ENCODE results near the gene APPBP2. TPM values are rescaled to one million over a fixed set of nuclear protein-coding genes. Genes with fewer than 3 reads are reported as not detected.

The APPBP2 gene
- total and polyA plus RNA-seq, 2 of the 8 experiments (the other 6 are each of a cell fraction or from before 2014, with no cell fraction given): 3.3 to 18.0 TPM

DNA sequence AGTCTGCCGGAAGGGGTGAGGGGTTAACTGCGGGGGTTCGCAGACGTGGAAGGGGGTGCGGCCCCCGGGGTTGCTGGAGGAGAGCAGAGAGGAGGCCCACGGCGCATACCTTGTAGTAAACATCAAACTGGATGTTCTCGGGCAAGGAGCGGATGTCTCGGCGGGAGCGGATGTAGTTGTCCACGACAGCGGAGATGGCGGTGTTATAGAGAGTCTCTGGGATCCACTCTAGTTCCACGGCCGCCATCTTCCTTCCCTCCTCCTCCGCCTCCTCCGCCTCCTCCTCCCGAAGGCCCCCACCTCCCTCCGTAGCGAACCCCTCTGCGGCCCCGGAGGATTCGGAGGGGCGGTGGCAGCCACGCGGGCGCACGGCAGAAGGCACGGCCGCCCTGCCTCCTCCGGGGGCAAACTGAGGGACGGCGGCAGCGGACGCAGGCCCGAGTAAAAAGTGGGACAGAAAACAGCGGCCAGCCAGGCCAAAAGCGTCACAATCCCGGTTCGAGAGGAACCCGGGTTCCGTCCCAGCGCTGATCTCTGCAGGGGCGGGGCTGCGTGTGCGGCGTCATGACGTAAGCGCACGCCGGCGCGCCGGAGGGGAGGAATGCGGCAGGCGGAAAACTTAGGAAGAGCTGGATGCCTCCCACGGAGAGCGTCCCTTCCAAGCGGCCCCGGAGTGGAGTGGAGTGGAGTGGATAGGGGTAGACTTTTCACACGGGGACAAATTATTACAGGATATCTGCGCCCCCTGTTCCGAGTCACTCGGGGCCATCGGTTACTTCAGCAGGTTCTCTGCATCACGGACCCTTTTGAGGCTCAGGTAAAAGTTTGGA, at the start of gene APPBP2 (continued):
- no peak for TF ChIP-seq EP300 (IDR thresholded peaks at IDR 0.05; ENCODE audit: borderline replicate concordance in 1 of 2, low read depth in 2 of 2, low read length in 2 of 2)
- TF ChIP-seq POU5F1 (IDR thresholded peaks at IDR 0.05; ENCODE audit: low read depth, low read length): no peak
- no peak for TF ChIP-seq HDAC6 (IDR thresholded peaks at IDR 0.05; ENCODE audit: low read depth, low read length)
- no peak for TF ChIP-seq KDM5A (IDR thresholded peaks at IDR 0.05; ENCODE audit: low read length)
- TF ChIP-seq BRCA1 (IDR thresholded peaks at IDR 0.05; ENCODE audit: low read depth, low read length): no peak

Data from H1 (cell line).